H1 (cell line): ENCODE measurements around the gene HOMER2. TPM values are rescaled to one million over a fixed set of nuclear protein-coding genes. Genes with fewer than 3 reads are reported as not detected.

Source experiments
- CTBP2 ChIP-seq: IDR thresholded peaks from 2 replicates; pipeline ENCODE4 v1.7.0; 2011; ENCODE audit warnings: borderline replicate concordance, mild to moderate bottlenecking, moderate library complexity, mixed read lengths, low read length; ENCODE audit not compliant: insufficient read depth, insufficient read length
- EP300 ChIP-seq, 2 experiments: IDR thresholded peaks; 1 replicate in 1 of 2; 2 replicates in 1 of 2; pipeline ENCODE4 v1.6.1; 2011 to 2012; ENCODE audit warnings: low read depth in 2 of 2, low read length in 2 of 2, mild to moderate bottlenecking in 2 of 2, borderline replicate concordance in 1 of 2, inconsistent platforms in 1 of 2, moderate library complexity in 1 of 2
- HDAC2 ChIP-seq, 2 experiments: fragments of 300-600 bp in 1 of 2; sonication (generic) in 1 of 2; IDR thresholded peaks; 2 replicates each; pipeline ENCODE4 v1.6.1; 2011 to 2012; ENCODE audit warnings: low read depth in 2 of 2, low read length in 2 of 2, mild to moderate bottlenecking in 2 of 2, moderate library complexity in 2 of 2, borderline replicate concordance in 1 of 2, inconsistent platforms in 1 of 2
- POU5F1 ChIP-seq: IDR thresholded peaks from 2 replicates; pipeline ENCODE4 v1.6.1; 2011; ENCODE audit warnings: low read depth, mild to moderate bottlenecking, low read length, moderate library complexity
- polyA plus RNA-seq, 7 experiments: library from polyadenylated mRNA; depleted of rRNA in 3 of 7; stranded (reverse) in 5 of 7; unstranded in 2 of 7; fragments of >200 nt in 5 of 7; fragments of 200-250 nt in 2 of 7; gene quantifications; 1 replicate in 5 of 7; 2 replicates in 1 of 7; 4 replicates in 1 of 7; pipeline versions ENCODE4 v1.2.1 to v1.2.3, GENCODE V29; 2011 to 2013; ENCODE audit warnings: missing spikeins in 2 of 7, mixed read lengths in 2 of 7
- total RNA-seq: library from RNA; stranded (reverse); fragmentation: NEBNext Ultra II Directional; extraction: Animal tissue kit (Norgen Biotek cat#: 25700); gene quantifications from 2 replicates; pipeline ENCODE4 v1.2.1, GENCODE V29; 2021
- TF ChIP-seq, protein P1 (sequence below): fragments of 300-600 bp; sonication (generic); IDR thresholded peaks from 2 replicates; pipeline ENCODE4 v1.7.1; 2012; ENCODE audit warnings: low read length, moderate library complexity, mild to moderate bottlenecking, inconsistent platforms; ENCODE audit not compliant: insufficient replicate concordance
- TF ChIP-seq, protein P2 (sequence below), 3 experiments: IDR thresholded peaks; 1 replicate in 2 of 3; 2 replicates in 1 of 3; pipeline versions ENCODE4 v1.5.1 to v1.6.1; 2011; ENCODE audit warnings: low read length in 3 of 3, mild to moderate bottlenecking in 3 of 3, inconsistent platforms in 2 of 3, low read depth in 1 of 3, moderate library complexity in 1 of 3; ENCODE audit not compliant: insufficient read depth in 1 of 3; ENCODE audit errors: control extremely low read depth in 1 of 3

Gene HOMER2
- total and polyA plus RNA-seq, 2 of the 8 experiments (the other 6 are each of a cell fraction or from before 2014, with no cell fraction given) = 12.5 to 27.6 TPM

DNA sequence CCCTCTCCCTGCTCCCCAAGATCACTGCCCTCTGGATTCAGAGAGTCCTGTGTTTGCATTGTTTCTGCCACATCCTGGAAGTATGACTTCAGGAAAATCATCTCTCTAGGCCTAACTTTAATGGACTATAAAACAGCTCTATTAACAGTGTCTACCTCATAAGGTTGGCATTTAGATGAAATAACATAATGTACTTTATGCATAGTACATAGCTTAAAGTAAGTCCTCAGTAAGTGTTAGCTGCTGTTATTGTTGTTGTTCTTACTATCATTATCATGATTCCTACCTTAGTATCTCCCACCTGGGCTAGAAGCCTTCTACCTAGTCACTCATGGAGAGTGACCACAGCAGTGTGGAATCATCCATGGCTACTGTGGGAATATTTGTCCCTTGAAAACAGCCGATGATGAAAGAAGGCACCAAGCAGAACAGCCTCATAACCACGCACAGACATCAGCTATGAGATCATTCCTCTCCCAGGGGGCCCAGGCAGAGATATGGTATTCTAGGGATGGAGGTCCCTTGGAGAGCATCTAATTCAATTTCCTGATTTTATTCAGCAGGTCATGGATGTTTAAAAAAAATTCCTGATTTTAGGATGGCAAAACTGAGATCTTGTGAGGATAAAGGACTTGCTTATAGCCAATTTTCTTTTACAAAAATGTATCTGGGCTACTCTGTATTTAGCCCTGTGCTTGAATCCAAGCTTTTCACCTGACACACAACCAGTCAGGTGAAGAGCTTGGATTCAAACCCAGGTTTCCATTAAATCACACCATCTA is 148.5 kb downstream of the HOMER2 start (continued):
- TF ChIP-seq, protein P1, sequence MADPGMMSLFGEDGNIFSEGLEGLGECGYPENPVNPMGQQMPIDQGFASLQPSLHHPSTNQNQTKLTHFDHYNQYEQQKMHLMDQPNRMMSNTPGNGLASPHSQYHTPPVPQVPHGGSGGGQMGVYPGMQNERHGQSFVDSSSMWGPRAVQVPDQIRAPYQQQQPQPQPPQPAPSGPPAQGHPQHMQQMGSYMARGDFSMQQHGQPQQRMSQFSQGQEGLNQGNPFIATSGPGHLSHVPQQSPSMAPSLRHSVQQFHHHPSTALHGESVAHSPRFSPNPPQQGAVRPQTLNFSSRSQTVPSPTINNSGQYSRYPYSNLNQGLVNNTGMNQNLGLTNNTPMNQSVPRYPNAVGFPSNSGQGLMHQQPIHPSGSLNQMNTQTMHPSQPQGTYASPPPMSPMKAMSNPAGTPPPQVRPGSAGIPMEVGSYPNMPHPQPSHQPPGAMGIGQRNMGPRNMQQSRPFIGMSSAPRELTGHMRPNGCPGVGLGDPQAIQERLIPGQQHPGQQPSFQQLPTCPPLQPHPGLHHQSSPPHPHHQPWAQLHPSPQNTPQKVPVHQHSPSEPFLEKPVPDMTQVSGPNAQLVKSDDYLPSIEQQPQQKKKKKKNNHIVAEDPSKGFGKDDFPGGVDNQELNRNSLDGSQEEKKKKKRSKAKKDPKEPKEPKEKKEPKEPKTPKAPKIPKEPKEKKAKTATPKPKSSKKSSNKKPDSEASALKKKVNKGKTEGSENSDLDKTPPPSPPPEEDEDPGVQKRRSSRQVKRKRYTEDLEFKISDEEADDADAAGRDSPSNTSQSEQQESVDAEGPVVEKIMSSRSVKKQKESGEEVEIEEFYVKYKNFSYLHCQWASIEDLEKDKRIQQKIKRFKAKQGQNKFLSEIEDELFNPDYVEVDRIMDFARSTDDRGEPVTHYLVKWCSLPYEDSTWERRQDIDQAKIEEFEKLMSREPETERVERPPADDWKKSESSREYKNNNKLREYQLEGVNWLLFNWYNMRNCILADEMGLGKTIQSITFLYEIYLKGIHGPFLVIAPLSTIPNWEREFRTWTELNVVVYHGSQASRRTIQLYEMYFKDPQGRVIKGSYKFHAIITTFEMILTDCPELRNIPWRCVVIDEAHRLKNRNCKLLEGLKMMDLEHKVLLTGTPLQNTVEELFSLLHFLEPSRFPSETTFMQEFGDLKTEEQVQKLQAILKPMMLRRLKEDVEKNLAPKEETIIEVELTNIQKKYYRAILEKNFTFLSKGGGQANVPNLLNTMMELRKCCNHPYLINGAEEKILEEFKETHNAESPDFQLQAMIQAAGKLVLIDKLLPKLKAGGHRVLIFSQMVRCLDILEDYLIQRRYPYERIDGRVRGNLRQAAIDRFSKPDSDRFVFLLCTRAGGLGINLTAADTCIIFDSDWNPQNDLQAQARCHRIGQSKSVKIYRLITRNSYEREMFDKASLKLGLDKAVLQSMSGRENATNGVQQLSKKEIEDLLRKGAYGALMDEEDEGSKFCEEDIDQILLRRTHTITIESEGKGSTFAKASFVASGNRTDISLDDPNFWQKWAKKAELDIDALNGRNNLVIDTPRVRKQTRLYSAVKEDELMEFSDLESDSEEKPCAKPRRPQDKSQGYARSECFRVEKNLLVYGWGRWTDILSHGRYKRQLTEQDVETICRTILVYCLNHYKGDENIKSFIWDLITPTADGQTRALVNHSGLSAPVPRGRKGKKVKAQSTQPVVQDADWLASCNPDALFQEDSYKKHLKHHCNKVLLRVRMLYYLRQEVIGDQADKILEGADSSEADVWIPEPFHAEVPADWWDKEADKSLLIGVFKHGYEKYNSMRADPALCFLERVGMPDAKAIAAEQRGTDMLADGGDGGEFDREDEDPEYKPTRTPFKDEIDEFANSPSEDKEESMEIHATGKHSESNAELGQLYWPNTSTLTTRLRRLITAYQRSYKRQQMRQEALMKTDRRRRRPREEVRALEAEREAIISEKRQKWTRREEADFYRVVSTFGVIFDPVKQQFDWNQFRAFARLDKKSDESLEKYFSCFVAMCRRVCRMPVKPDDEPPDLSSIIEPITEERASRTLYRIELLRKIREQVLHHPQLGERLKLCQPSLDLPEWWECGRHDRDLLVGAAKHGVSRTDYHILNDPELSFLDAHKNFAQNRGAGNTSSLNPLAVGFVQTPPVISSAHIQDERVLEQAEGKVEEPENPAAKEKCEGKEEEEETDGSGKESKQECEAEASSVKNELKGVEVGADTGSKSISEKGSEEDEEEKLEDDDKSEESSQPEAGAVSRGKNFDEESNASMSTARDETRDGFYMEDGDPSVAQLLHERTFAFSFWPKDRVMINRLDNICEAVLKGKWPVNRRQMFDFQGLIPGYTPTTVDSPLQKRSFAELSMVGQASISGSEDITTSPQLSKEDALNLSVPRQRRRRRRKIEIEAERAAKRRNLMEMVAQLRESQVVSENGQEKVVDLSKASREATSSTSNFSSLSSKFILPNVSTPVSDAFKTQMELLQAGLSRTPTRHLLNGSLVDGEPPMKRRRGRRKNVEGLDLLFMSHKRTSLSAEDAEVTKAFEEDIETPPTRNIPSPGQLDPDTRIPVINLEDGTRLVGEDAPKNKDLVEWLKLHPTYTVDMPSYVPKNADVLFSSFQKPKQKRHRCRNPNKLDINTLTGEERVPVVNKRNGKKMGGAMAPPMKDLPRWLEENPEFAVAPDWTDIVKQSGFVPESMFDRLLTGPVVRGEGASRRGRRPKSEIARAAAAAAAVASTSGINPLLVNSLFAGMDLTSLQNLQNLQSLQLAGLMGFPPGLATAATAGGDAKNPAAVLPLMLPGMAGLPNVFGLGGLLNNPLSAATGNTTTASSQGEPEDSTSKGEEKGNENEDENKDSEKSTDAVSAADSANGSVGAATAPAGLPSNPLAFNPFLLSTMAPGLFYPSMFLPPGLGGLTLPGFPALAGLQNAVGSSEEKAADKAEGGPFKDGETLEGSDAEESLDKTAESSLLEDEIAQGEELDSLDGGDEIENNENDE = no peak
- TF ChIP-seq, protein P2, sequence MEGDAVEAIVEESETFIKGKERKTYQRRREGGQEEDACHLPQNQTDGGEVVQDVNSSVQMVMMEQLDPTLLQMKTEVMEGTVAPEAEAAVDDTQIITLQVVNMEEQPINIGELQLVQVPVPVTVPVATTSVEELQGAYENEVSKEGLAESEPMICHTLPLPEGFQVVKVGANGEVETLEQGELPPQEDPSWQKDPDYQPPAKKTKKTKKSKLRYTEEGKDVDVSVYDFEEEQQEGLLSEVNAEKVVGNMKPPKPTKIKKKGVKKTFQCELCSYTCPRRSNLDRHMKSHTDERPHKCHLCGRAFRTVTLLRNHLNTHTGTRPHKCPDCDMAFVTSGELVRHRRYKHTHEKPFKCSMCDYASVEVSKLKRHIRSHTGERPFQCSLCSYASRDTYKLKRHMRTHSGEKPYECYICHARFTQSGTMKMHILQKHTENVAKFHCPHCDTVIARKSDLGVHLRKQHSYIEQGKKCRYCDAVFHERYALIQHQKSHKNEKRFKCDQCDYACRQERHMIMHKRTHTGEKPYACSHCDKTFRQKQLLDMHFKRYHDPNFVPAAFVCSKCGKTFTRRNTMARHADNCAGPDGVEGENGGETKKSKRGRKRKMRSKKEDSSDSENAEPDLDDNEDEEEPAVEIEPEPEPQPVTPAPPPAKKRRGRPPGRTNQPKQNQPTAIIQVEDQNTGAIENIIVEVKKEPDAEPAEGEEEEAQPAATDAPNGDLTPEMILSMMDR (IDR thresholded peaks at IDR 0.05; ENCODE audit: control extremely low read depth in 1 of 3, insufficient read depth in 1 of 3, low read depth in 1 of 3, low read length in 3 of 3) = no peak
- TF ChIP-seq HDAC2 (IDR thresholded peaks at IDR 0.05; ENCODE audit: borderline replicate concordance in 1 of 2, low read depth in 2 of 2, low read length in 2 of 2) = no peak
- no peak for TF ChIP-seq CTBP2
- no peak for TF ChIP-seq EP300 (IDR thresholded peaks at IDR 0.05; ENCODE audit: borderline replicate concordance in 1 of 2, low read depth in 2 of 2, low read length in 2 of 2)
- TF ChIP-seq POU5F1 = no peak
